Measurements from ENCODE around the gene CMIP.

The CMIP gene

DNA sequence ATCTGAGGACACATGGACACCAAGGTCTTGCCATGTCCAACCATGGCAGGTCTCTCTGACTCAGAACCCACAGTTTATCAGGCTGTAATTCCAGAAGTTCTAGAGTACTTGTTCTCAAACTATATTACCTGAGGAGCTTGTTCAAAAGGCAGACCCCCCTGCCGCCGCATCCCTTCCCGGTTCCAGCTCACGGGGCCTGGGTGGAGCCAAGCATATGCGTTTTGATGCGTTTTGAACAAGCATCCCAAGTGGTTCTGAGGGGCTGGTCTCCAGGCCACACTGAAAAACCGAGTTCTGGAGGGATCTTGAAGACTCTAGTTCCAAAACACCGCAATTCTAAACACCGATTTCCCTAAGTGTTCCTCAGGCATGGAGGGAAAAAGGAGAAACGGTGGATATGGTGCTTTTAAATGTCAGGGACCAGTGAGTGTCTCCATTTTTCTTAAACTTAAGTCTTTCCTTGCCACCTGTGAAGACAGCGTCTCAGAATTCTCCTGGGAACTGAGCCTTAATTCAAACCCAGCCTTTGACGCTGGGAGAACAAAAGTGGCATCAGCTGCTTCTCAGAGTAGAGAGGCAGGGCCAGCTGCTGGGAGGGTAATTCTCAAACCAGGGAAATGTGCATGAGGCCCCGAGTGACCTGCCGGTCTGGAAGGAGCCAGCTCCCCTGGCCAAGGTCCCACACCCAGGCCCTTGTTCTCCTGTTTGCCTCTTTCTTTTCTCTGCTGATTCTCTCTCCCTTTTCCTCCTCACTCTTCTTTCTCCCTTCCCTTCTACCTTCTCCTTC is 250.1 kb downstream of the CMIP start:
- no peak for DNase-seq

GRCh38 chr16:81695321-81696165 is 250.9 kb downstream of the CMIP start:
- DNase-seq = peak; percentile 17

DNA sequence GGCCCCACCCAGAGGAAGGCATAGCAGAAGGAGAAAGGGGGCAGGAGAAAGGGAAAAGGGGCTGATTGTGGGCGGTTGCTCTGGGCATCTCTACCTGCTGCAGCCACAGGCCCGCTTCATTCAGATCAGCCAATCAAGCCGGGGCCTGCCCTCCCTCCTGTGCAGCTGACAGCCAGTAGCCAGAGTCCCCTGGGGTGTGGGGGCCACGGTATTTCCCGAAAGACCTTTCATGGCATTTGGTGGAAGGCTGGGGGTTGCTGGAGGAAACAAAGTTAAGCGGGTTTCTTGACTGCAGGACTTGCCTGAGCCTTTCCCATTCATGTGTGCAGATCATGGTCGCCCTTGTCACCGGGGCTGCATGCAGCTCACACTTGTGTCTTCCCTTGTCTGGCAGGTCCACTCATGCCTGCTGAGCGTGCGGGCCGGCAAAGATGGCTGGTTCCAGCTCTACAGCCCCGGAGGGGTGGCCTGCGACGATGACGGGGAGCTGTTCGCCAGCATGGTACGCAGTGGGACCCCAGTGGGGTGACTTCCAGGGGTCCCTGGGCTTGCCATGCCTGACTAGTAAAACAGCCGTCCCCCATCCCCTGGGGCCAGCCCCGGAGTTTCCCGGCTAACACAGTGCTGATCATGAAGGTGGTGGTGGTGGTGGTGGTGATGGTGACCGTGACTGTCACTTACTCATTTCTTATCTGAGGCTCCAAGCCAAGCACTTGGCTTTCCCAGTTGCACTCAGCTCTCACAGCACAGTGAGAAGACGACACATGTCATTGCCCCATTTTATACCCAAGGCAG is 251.8 kb downstream of the CMIP start:
- no peak for DNase-seq

- DNase-seq = peak; percentile 40
Observed at GRCh38 chr16:81696961-81697615, 252.5 kb downstream of the CMIP start.

DNA sequence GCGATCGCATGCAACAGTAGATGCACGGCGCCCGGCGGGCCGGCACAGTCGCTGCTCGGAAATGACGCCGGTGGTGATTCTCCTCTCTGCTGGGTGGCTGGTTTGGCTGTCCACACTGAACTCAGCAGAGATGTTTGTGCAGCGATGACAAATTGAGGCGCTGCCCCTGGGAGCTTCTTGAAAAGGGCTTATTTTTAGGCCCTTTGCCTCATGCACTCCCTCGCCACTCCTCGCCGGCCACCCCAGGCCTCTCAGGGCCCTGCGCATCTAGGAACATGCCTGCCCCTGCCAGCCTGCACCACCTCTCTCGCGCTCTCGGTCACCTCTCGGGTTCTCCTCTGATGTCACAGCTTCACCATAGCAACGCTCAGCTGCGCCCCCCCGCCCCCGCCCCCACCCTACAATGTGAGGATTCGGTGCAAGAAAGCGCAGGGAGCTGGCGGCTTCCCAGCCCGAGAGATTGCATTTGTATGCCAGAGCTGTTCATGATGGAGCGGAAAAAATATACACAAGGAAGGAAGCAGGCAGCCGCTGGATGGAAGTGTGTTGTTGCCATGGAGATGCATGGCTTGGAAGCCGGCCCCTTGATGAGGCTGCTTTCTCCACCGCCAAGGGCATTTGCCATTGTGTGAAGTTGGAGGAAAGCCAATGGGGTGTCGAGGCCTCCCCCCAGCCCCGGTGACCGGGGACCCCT is 253.2 kb downstream of the CMIP start:
- no peak for DNase-seq

DNA sequence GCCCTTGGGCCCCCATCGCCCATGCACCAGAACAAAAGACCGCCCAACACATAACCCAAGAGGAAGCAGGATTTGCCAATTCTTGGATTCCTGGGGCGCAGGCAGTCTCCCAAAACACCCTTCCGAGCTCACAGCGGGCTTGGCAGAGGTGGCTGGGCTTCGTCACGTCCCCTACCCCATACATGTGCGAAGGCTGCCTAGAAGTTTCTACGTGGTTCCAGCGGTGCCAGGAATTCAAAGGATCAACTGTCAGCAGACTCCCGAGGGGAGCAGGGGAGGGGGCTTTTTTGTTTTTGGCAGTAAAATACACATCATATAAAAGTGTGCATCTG is 253.7 kb downstream of the CMIP start:
- DNase-seq = no peak

DNA sequence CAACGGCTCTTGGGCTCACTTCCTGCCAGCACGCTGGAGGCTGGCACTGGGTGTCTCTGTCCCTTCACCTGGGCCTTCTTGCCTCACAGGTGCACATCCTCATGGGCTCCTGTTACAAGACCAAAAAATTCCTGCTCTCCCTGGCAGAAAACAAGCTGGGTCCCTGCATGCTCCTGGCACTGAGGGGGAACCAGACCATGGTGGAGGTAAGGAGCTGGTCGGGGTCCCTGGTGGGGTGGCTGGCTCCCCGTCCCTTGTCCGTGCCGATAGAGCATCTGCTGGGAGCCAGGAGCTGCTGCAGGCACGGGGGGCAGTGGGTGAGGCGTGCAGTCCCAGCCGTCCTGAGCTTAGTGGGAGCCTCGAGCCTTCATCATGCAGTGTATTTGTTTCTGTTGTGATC is 255.0 kb downstream of the CMIP start:
- no peak for DNase-seq

- DNase-seq = no peak
Observed at GRCh38 chr16:81700071-81700779, 255.6 kb downstream of the CMIP start.

DNA sequence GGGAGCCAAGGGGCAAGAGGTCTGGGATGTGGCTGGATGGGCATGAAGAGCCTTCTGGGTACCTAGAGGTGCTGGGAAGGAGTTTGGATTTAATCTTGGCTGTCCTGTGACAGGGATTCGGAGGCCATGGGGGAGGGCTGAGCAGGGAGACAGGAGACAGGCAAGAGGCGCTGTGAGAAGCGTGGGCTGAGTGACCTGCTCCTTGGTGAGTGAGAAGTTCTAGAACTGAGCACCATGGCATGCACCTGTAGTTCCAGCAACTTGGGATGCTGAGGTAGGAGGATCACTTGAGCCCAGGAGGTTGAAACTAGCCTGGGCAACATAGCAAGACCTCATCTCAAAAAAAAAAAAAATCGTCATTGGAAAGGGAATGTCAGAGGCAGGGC is 256.2 kb downstream of the CMIP start:
- DNase-seq = no peak

DNA sequence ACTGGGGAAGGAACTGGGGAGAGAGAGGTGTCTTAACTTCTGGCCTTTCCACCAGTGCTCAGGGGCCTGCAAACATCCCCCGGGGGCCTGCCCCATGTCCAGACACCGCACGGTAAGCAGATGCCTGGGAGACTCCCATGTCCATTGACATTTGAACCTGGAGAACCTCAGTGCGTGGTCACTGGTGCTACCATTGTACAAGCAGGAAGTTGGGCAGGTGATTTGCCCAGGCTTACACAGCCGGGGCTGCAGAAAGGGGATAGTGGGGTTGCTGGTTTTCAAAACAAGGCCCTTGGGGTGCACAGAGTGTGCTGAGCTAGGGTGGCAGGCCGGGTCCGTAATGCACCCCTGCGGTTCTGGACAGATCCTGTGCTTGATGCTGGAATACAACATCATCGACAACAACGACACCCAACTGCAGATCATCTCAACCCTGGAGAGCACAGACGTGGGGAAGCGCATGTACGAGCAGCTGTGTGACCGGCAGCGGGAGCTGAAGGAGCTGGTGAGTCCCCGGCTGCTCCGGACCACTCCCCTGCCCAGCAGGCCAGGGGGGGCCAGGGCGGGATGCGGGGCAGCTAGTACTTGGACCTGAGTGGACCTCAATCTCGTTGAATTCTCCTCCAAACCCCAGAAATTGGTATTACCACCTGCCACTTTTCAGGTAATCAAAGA is 256.8 kb downstream of the CMIP start:
- DNase-seq = no peak

DNA sequence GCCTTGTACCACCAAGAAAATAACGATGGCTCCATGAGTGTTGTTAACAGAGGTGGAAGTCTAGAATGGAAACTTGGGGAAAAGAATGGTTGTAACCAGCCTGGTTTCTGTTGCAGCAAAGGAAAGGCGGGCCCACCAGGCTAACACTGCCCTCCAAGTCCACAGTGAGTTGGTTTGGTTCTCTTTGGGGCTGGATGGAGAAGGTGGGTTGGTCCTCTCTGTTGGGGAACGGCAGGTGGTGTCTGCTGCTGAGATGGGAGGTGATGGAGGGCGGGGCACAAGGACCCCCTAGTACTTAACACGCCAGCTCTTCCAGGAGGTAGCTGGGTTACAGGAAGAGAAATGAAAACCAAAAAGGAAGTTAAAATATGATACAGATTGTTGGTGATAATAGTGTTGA is 257.9 kb downstream of the CMIP start:
- no peak for DNase-seq

DNA sequence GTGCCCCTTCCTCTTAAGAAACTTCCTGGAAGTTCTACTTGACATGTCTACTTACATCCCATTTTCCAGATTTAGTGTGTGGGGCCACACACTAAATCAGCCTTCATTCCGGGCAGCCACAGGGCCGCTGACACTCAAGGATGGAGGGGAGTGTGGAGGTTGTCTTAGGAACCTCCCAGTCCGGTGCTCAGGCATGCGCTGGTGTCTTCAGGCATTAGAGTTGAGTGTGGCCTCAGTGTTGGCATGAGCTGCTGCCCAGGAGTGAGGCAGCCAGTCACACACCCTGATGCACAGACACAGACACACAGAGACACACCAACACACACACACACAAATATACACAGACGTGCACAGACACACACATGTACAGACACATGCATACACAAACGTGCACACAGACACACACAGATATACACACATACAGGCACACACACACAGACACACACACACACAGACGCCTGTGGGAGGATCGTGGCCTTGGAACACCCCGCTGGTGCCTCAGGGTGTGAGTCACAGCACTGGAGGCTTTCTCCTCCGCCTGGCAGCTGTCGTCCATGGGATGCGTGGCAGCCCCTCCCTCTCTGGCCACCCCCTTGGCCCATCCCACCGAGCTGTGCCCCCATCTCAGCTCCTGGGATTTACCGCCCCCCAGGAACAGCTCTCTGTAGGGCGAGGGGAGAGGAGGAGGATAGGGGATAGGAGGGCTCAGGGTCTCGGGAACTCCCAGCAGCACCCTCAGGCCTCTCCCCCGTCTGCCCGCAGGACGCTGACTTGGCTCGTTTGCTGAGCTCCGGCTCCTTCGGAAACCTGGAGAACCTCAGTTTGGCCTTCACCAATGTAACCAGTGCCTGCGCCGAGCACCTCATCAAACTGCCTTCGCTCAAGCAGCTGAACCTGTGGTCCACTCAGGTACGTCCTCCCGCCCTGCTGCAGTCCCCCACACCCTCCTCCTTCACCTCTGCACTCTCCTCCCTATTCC is 258.9 kb downstream of the CMIP start:
- DNase-seq = peak; percentile 90

- no peak for DNase-seq
Observed at GRCh38 chr16:81705261-81705660, 260.7 kb downstream of the CMIP start.

DNA sequence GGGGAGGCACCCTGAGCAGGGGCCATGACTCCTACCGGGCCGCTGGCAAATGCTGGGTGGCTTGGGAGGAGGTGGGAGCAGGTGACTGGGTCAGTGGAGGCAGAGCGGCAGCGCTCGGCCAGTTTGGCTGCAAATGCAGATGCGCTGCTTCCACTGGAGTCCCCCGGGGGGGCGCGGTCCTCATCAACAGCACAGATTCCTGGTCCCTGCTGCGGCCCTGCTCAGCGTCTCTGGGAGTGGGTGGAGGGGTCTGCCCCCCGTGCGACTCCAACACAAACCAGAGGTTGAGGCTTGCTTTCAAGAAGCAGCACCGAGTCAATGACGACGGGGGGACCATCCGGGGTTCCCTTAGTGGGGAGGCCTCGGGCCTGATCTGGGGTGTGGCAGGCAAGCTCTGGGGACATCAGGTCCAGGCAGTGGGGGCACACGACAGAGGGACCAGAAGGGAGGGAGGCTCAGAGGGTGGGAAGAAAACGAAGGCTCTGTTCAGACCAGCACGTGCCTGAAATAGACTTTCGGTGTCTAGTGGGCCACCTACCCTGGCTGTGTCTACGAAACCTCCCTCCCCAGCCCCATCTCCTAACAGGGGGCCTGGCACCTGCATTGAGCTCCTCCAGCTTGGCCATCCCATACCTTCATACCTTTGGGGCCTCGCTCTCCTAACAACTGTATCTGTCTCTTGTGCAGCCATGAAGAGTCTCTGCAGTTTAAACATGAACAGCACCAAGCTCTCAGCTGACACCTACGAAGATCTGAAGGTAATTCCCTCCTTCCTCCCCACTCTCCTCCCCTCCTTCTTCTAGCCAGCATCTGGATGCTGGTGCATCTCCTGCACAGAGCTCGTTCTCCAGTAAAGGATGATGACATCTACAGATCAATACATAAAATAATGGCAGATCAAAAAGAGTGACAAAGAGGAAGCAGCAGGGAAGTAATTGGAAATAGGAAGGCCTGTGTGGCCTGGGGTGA is 262.0 kb downstream of the CMIP start:
- no peak for DNase-seq

- DNase-seq = peak; percentile 57
Observed at GRCh38 chr16:81707411-81708265, 263.0 kb downstream of the CMIP start.

- DNase-seq = no peak
Observed at GRCh38 chr16:81708266-81709015, 263.8 kb downstream of the CMIP start.

Data from fibroblast of skin of right biceps (primary cell).